NK-92 treated with Interleukin-12 subunit alpha and Interleukin-12 subunit beta, amount 100 ng/mL, for 24 hours (cell line): ENCODE measurements around the gene NMT2.

Experiments
- DNase-seq: peaks from one replicate; lab custom pipeline; 2025; lab: John Stamatoyannopoulos, UW

The NMT2 gene

DNA sequence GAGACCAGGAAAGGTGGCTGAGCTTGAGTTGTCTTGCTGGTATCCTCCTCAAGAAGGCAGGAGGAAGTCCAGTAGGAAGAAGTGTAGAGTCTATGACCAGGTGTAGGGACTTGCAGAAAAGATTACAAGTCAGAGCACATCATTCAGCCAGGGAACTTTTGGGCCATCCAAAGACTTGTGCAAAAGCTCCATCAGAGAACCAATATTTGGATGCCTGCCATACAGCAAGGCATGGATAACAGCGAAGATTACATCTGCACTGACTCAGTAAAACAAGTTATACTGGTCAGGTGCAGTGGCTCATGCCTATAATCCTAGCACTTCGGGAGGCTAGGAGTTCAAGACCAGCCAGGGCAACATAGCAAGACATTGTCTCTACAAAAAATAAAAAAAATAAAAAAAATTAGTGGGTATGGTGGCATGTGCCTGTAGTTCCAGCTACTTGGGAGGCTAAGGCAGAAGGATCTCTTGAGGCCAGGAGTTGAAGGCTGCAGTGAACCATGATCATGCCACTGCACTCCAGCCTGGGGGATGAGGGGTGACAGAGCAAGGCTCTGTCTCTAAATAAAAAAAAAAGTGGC lies 13.2 kb upstream of the NMT2 start:
- no peak for DNase-seq

DNA sequence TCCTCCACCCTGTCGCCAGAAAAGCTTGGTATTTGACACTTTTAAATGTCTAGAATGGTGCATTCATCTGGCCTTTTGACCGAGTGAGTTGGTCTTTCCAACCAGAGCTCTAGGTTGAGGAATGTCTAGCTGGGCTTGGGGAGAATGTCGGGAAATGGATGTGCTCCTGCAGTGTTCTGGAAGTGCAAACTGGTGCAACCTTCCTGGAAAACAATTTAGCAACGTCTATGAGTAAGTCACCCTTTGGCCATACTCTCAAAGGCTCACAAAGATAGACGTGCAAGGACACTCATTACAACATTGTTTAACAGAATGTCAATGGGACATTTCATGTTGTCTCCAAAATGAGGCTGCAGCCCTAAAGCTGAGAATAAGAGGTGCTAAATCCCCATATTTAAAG lies 12.2 kb upstream of the NMT2 start:
- DNase-seq, result no peak

DNA sequence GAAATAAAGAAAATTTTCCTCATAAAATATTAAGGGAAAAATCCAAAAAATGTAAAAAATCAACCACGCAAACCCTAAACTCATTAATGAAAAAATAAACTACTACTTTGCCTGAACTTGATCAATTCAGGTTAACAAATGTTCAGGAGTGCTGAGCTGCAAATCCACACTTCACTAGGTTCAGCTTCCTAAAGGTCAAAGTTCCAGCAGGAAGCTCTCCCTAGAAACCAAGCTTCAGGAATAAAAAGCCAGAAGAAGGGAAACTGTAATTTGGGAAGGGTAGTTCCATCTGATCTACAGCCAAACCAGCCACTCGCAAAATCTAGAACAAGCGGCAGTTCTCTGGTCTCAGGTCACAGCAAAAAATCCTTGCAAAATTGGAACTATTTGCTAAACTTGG lies 7.8 kb upstream of the NMT2 start:
- no peak for DNase-seq

DNA sequence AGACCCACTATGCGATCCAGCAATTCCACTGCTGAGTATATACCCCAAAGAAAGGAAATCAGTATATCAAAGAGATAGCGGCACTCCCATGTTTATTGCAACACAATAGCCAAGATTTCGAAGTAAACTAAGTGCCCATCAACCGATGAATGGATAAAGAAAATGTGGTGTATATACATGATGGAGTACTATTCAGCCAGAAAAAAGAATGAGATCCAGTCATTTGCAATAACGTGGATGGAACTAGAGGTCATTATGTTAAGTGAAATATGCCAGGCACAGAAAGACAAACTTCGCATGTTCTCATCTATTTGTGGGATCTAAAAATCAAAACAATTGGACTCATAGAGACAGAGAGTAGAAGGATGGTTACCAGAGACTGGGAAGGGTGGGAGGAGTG lies 7.1 kb upstream of the NMT2 start:
- DNase-seq, result no peak

DNA sequence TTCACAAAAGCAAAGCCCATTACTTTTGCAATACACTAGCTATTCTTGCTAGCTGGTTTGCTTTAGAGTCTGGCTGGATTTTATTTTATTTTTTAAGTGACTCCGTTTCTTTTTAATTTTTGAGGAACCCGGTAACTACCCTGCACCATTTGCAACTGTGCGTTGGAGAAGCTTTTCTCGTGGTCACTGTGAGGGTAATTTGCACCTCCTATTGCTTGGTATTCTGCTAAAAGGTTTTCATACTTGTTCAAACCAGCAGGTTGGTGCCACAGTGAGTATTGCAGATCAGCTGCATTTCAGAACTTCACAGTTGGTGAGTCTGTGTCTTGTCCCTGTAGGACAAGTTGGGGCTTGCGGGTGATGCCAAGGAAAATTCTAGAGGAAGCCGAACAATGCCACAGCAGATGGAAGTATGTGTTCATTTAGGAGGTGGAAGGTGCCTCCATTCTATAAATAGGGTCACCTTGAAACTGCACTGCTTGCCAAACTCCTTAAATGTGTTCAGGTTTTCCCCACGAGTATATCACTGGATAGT lies 3.9 kb upstream of the NMT2 start:
- no peak for DNase-seq

DNA sequence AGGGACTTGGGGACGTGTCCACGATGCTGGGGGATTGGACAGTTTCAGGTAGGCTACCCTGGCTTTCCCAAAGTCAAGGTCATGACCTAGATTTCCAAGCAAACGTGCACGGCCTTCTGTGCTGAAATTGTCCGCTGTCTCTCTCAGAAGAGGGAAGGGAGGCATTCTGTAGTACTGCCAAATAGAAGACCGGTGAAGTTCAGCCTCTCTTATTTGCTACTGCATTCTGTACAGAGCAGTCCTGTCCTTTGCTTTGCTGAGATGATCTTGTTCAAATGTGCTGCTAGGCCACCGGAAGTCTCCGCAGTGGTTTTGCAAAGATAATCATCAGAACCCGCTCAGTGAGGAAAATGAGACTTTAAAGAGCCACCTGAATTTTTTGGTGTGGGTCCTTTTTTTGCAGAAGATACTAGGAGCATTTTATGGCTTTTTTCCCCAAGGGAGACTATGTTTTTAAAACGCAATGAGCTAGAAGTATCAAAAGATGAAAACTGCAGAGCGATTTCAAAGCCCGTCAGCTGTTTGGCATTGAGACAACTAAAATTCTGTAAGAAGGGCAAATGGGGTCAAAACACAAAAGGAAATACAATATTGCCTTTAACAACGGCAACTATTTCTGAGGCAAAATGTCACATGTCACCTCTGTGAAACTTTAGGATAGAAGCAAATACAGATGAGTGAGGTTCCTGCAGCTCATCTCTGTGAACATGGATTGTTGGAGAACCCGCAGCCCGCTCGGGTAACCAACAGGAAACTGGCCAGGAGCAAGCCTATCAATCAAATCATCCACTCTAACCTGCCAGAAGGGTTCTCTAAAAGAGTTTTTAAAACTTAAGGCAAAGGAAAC lies 1.3 kb upstream of the NMT2 start:
- no peak for DNase-seq

DNA sequence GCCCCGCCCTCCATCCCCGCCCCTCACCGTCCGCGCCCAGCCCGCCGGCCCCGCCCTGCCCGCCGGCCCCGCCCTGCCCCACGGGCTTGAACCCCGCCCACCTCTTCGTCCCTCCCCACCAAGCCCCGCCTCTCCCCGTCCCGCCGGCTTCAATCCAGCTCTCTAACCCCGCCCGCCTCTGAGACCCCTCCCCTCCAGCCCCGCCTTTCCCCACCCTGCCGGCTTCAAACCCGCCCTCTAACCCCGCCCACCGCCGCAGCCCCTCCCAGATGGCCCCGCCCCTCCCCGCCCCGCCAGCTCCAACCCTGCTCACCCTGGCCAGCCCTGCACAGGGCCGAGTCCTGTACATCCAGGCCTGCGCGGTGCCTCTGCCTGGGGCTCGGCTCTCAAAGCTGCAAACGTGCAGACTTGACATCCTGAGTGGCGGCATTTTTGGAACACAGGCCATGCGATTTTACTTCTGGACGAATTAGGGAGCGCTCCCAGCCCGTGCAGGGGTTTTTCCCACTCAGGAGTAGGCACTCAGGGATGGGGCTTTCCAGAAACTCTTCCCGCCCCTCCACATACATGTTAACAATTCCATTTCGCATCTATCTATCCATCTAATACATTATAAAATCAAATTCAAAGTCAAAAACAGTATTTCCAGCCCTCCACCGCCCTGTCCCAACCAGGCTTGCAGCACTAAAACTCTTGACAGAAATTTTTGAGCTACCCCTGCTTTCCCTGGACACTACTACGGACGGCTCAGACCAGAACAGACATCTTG lies 477 bp upstream of the NMT2 start:
- DNase-seq, result peak; percentile 92

DNA sequence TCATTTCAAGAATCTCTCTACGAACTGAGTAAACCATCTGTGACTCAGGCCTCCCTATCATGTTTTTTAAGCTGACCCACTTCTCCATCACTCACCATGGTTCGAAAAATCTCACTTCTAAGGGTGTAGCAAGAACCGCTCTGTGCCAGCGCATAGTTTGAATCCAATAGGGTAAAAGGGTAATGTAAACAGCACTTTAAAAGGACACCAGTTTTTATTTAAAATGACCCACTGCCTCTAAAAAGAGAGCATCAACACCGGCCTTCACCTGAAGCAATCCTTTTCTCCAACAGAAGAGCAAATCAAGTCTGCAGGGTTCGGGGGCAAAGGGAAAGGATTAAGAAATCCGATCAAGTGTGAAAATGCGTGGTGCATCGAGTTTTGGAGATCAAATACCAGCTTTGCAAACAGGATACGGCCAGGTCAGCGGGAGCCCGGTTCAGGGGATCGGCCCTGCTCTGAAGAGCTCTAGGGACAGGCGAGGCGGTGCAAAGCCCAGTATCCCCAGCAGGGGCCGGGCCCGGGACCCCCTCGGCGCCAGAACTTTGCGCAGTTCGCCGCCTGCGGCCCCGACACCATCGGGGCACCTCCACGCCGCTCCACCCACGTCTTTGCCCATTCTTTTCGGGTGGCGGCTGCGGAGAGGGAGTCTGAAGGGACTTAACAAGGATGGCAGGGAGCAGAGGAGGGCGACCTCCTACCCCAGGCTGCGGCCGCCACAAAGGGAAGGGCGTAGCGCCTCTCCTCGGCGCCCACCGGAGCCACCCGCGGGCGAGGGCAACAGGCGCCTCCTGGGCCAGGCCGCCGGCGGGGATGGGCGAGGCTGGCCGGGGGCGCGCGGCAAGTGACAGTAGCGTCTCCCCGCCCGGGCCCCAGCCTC lies 842 bp downstream of the NMT2 start:
- DNase-seq, result peak; percentile 26

DNA sequence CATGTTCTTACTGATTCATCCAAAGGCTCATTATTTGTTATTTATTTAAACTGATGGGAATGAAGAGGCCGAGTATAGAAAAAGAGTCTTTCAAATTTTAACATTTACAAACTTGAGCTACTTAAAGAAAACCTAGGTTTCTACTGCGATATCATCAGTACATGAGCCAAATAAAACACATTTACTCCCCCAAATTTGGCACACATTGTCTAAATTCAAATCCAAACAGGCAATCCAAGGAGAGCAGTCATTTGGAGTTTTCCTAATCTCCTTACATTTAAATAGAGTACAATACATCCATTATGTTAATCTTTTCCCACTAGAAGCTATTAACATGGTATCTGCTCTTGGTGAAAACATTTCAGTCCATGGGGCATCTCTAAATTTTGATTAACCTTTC lies 2.2 kb downstream of the NMT2 start:
- DNase-seq, result no peak

DNA sequence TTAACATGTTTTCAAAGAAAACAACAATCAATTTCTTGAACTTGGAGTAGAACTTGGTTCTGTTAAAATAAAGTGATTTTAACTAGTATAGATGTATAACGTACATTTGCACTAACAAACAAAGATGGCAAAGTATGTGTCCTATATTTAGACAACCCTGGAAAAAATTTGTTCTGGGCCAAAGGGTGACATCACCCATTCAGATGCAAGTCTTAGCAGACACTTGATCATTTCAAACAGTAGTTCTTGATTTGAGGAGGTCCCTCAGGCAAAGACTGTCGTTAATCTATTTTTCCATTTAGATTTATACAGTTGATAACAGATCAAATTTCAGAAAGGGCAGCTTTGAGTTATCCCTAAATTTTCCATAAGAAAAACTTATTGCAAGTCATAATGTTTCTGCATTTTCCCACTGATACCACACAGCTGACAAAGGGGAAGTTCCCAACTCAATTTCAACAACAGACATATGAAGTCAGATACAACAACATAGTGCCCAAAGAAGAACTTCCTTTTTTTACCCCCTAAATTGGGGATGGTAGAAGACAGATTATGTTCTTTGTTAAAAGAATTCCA lies 5.2 kb downstream of the NMT2 start:
- DNase-seq, result no peak

DNA sequence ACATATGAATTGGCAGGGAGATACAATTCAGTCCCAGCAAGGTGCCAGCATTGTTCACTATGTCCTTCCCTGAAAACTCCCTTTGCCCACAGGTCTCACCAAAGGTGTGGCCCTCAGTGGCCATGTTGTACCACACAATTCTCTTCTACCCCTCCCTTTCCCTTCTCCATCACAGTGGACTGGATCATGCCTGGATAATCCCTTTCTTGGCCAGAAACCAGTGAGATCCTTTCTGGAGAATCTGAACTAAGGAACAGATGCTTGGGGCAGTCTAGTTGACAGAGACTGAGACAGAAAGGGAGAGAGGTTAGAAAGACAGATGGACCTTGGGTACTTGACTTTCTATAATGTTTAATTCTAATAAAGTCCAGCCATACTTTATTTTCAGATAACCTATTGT lies 9.5 kb downstream of the NMT2 start:
- DNase-seq, result no peak

DNA sequence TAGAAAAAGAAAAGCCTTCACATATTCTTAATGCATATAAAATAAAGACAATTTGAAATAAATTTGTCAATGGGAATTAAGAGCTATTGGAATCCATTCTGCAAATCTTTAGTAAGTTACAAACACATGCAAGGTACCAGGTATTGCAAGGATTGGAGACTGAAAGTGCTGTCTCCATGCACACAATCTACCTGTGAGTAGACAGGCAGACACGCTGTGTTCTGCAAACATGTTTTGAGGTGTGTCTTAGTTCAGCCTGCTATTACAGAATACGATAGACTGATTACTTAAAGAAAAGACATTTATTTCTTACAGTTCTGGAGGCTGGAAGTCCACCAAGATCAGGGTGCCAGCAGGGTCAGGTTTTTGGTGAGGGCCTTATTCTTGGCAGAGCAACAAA lies 10.0 kb downstream of the NMT2 start:
- DNase-seq, result no peak

DNA sequence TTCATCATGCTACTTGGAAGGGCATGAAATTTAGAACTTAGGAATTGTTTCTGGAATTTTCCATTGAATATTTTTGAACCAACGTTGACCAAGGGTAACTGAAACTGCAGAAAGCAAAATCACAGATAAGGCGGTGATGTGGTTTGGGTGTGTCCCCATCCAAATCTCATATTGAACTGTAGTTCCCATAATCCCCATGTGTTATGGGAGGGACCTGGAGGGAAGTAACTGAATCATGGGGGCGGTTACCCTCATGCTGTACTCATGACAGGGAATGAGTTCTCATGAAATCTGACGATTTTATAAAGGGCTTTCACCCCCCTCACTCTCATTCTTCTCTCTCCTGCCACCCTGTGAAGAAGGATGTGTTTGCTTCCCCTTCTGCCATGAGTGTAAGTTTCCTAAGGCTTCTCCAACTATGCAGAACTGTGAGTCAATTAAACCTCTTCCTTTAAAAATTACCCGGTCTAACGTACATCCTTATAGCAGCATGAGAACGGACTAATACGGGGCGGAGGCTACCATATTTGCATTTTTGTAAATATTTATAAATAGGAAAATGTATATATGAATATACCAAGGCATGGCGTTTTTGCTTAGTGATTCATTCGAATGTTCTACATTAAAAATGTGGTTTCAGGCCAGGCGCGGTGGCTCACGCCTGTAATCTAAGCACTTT lies 12.4 kb downstream of the NMT2 start:
- DNase-seq, result no peak

DNA sequence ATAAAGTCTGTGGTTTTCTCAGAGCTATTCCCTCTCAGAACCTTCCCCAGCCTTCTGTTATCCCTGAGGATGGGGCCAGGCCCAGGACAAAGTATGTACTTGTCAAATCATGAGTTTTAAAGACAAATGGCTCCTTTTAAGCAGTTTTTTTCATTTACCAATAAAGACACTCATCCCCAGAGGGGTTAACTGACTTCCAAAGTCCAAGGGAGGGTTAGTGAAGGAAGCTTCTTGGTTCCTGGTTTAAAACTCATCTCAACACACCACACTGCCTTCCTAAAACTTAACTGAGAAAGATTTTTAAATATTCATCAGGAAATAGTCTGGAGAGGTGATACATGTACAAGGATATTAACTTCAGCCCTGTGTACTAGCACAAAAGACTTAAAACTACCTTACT lies 15.9 kb downstream of the NMT2 start:
- DNase-seq, result no peak

DNA sequence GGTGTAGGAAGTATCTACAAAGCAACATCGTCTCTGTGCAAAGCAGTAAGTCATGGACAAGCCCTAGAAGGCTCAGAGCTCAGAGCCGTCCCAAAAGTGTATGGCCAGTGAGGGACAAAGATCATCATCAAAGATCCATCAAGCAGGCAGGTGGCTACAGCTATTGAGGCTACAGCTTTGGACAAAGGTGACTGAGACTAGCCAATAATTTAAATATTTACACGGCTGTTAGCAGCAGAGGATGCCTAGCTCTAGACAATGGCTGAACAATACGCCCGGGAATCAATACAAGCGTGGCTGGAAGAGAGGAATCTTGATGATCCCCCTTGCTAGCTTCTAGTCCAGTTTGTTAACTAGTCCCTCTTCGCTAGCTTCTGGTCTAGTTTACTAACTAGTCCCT lies 17.9 kb downstream of the NMT2 start:
- DNase-seq, result no peak

DNA sequence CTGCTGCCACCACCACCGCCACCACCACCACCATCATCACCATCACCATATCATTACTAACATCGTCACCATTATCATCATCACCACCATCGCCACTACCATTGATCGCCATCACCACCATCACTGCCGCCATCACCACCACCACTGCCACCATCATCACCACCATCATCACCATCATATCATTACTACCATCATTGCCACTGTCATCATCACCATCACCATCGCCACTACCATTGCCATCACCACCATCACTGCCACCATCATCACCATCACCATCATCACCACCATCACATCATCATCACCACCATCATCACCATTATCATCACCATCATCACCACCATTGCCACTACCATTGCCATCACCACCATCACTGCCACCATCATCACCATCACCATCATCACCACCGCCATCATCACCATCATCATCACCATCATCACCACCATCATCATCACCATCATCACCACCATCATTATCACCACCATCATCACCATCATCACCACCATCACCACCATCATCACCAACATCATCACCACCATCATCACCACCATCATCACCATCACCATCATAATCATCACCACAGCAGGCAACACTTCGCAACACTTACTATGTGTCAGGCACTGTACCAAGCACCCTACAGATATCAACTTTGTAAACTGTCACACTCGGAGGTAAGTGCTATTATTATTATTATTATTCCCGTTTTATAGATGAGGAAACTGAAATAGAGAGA lies 19.3 kb downstream of the NMT2 start:
- no peak for DNase-seq

DNA sequence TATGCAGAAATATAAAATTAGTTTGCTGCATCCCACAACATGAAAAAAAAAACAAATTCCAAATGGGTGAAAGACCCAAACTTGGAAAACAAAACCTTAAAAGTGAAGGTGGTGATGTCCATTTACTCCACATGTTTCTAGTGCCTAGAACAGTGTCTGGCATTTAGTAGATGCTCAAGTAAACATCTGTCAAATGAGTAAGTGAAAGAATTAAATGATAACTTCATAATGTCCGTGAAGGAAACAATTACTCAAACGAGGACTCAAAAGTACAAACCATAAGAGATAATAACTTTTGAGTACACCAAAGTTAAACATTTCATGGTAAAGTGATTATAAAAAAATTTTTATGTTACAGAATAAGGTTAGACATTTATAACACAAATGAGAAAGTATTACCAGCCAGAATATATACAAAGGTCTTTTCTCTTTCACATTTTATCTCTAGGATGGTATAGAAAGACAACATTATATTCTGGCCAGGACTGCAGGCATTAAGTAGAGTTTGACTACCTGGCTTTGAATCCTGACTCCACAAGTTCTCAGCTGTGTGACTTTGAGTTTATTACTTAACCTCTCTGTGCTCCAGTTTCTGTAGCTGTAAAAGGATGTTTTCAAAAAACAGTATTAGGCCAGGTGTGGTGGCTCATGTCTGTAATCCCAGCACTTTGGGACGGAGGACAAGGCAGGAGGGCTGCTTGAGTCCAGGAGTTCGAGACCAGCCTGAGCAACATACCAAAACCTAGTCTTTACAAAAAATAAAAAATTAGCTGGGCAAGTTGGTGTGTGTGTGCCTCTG lies 20.7 kb downstream of the NMT2 start:
- DNase-seq, result no peak

DNA sequence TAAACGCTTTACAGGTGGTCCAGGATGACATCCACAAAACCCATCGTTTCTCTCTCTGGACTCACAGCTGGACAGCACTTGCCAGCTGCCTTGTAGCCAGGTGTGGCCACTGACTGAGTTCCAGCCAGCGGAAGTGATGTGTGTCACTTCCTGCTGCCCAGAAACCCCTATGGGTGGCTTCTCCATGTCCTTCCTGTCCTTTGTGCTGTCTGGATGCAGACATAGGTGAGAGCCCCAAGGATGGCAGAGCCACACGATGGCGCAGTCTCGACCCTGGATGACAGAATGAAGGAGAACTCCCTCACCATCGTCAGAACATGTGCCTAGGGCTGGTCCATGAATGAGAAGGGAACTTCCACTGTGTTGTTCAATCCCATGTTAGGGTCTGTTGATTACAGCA lies 22.1 kb downstream of the NMT2 start:
- no peak for DNase-seq

DNA sequence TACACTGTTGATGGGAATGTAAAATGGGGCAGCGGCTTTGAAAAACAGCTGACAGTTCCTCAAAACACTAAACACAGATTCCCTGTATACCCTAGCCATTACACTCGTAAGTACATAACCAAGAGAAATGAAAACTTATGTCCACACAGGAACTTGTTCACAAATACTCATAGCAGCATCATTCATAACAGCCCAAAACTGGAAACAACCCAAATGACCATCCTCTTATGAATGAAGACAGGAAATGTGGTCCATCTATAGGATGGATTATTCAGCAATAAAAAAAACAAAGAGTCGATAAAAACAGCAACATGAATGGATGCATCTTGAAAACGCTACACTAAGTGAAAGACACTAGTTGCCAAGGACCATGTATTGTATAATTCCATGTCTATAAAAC lies 23.7 kb downstream of the NMT2 start:
- no peak for DNase-seq
